Measurements from ENCODE around the gene MB.

Gene MB

DNA sequence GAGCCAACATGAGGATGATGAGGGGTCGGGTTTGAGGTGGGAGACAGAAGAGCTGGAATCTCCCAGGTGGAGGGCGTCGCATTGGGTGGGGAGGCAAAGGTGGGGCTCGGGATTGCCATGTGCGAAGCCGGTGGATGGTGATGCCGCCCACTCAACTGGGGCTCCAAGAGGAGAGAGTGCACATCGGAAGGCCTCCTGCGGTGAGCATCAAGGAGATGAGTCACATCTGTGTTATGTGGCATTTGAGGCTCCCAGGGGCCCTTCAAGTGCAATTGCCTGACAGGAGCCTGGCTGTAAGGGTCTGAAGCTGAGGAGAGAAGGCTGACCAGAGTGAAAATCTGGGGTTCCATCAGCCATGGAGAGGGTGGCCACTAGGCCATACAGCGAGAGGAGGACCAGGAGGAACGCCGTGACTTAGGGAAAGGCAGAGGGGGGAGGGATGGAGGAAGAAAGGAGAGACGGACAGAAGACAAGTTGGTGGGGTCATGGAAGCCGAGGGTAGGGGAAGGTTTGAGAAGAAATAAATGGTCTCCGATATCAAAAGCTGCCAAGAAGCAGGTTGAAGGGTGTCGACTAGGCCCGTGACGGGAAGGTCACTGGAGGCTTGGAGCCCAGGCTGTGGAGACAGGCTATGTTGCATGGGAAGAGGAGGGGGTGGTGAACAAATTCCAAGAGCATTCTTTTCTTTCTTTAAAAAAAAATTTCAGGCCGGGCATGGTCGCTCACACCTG lies 55.2 kb downstream of the MB start:
- Mint-ChIP-seq H3K4me3 (no peak overlapping the region), H3K36me3 (no peaks in the 10 kb centered on the region), H3K9me3 (no peaks in the 10 kb centered on the region), H3K27ac (no peak overlapping the region), H3K27me3 (no peaks in the 10 kb centered on the region), H3K4me1 (peaks cover 5% of the 10 kb centered on the region)

DNA sequence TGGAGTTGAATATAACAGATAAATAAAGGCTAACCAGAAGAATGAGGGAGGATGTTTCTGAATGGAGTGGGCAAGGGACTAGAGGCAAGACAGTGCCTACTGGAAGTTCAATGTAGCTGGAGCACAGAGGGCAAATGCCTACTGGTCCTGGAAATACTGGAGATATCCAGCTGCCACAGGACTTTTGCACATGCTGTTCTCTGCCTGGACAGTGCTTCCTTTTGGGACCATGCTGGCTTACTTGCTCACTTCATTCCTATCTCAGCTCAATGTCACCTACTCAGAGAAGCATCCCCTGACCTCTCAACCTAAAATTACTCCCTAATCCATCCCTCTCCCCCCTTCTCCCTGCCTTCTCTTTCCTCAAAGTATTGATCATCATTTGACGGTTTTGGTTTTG lies 56.3 kb downstream of the MB start:
- peaks cover 5% of the 10 kb centered on the region for H3K4me1 Mint-ChIP-seq
- H3K27ac Mint-ChIP-seq: no peak overlapping the region
- no peaks in the 10 kb centered on the region for H3K36me3 Mint-ChIP-seq
- H3K4me3 Mint-ChIP-seq: no peak overlapping the region
- H3K9me3 Mint-ChIP-seq: no peaks in the 10 kb centered on the region
- H3K27me3 Mint-ChIP-seq: no peaks in the 10 kb centered on the region

GRCh38 chr22:35560366-35560765 lies 56.8 kb downstream of the MB start:
- Mint-ChIP-seq H3K27me3 (no peaks in the 10 kb centered on the region), H3K4me3 (no peak overlapping the region), H3K36me3 (no peaks in the 10 kb centered on the region), H3K4me1 (peaks cover 5% of the 10 kb centered on the region), H3K27ac (no peak overlapping the region), H3K9me3 (no peaks in the 10 kb centered on the region)

GRCh38 chr22:35559354-35560005 lies 57.6 kb downstream of the MB start:
- Mint-ChIP-seq H3K4me3 (no peak overlapping the region), H3K36me3 (no peaks in the 10 kb centered on the region), H3K27ac (no peak overlapping the region), H3K27me3 (no peaks in the 10 kb centered on the region), H3K4me1 (peaks cover 5% of the 10 kb centered on the region), H3K9me3 (no peaks in the 10 kb centered on the region)

GRCh38 chr22:35558719-35559118 lies 58.4 kb downstream of the MB start:
- H3K9me3 Mint-ChIP-seq: no peaks in the 10 kb centered on the region
- peaks cover 8% of the 10 kb centered on the region for H3K4me1 Mint-ChIP-seq

GRCh38 chr22:35558031-35558430 lies 59.1 kb downstream of the MB start:
- H3K4me3 Mint-ChIP-seq: no peak overlapping the region
- H3K27ac Mint-ChIP-seq: no peak overlapping the region
- H3K4me1 Mint-ChIP-seq: peaks cover 14% of the 10 kb centered on the region
- no peaks in the 10 kb centered on the region for H3K36me3 Mint-ChIP-seq
- H3K9me3 Mint-ChIP-seq: no peaks in the 10 kb centered on the region
- H3K27me3 Mint-ChIP-seq: no peaks in the 10 kb centered on the region

More at GRCh38 chr22:35558719-35559118, 58.4 kb downstream of the MB start:
- Mint-ChIP-seq H3K27me3 (no peaks in the 10 kb centered on the region), H3K4me3 (no peak overlapping the region), H3K36me3 (no peaks in the 10 kb centered on the region), H3K27ac (no peak overlapping the region)

All from activated naive CD4-positive, alpha-beta T cell treated with anti-CD3 and anti-CD28 coated beads, Interleukin-2, amount 50 U/mL, for 24 hours (primary cell).